Retinal pigment epithelial cell (primary cell): ENCODE results near the gene MED12L.

Source experiments
- DNase-seq: peaks from one replicate; pipeline ENCODE4 v3.0.0-alpha.2; 2010; ENCODE audit warnings: low read depth
- H3K4me3 ChIP-seq: 2 replicates; pipeline ENCODE4 v1.5.1; 2011; ENCODE audit warnings: mild to moderate bottlenecking, low read length, control low read depth, moderate library complexity
- CTCF ChIP-seq: conservative IDR thresholded peaks from 2 replicates; pipeline ENCODE4 v1.5.1; 2011; ENCODE audit warnings: low read depth, low read length, control low read depth, inconsistent platforms

Gene MED12L

GRCh38 chr3:151412989-151413388, 327.5 kb downstream of the MED12L start:
- no peak for TF ChIP-seq CTCF
- H3K4me3 ChIP-seq: no peak overlapping the region
- no peak for DNase-seq

DNA sequence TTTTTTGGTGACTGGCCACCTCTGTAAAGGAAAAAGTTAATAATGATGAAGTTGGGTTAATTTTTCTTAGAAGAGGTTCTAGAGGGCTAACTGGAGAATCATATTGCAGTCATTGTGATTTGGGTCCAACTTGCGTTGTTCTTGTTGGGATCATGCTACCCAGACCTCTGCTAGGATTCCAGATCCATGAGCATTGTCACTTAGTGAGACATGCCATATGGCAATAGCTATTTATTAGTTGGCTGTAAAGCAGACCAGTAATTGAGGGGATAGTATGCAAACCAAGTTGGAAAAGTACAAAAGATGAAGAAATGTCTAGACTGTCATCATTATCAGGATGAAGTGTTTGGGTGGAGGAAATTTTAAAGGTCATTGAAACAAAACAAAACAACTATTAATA, 329.8 kb downstream of the MED12L start:
- TF ChIP-seq CTCF: no peak
- no peak for DNase-seq
- no peak overlapping the region for H3K4me3 ChIP-seq

DNA sequence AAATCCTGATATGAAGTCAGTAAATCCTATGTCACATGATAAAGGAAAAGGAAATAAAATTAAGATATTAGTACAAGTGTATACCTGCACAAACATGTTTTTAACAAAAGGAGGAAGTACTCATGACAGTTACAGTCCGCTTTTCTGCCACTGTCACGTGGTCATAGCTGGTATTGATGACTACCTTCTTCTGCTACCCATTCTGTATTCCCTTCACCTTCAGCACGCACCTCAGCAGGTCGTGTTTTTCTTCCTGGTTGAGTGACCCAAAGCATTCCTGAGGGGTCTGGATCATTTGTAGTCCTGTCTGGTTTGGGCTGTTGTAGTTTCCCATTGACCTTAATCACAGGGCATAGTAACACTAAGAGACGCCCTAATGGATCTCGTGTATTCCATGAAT, 334.3 kb downstream of the MED12L start:
- no peak for TF ChIP-seq CTCF
- no peak for DNase-seq
- H3K4me3 ChIP-seq: no peak overlapping the region

DNA sequence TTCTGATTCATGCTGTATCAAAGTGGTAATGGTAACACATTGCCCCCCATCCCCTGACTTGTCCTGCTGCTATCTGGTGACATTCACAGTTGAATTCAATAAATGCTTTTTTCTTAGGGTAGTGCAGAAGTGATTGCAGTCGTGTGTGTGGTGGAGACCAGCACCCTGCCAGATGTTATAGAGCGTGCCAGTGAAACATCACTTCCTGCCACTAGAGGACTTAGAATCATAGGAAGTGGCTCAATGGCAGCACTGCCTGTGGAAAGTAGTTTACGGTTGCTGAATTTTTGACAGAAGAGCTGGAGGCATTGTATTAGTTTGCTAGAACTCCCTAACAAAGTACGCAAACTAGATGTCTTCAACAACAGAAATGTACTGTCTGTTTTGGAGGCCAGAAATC, 336.5 kb downstream of the MED12L start:
- DNase-seq: no peak
- no peak overlapping the region for H3K4me3 ChIP-seq
- peak; percentile 1 for TF ChIP-seq CTCF

- DNase-seq: no peak
- no peak overlapping the region for H3K4me3 ChIP-seq
- TF ChIP-seq CTCF: no peak
These were observed 337.6 kb downstream of the MED12L start for GRCh38 chr3:151423091-151423490.

DNA sequence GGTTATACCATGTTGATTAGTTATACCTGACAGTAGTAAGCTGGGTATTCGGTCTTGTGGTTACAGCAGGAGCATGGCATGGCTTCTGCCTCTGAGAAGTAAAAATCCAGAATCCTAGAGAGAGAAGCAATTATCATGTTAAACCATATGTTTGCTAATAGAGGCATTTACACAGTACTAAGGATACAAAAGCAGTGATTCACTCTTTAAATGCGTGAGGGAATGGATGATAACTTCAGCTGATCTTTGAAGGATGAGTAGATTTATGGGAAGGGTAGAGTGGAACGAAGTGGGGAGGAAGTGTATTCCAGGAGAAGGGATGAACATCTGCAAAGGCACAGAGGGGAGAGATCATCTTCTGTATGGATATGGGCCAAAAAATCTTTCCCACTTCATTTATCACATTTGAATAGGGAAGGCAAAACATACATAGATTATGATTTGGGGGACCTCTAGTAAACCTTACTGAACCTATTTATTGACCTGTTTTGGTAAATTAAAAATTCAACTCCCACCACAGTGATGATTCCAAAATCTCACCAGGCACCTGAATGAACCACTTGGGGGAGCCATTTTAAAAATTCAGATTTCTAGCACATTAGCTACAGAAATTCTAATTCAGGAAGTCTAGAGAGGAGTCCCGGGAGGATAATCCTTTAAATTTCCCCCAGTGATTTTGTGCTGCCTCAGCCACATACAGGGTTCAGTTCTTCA, 340.3 kb downstream of the MED12L start:
- TF ChIP-seq CTCF: peak; percentile 28
- H3K4me3 ChIP-seq: no peak overlapping the region
- no peak for DNase-seq

- no peak for TF ChIP-seq CTCF
- no peak for DNase-seq
- no peak overlapping the region for H3K4me3 ChIP-seq
These were observed 340.8 kb downstream of the MED12L start for GRCh38 chr3:151426341-151426657.
